NCI-H128 (cell line): ENCODE results near the gene SPN.
"Not testable (repeated sequence)": the region's sequence is repeated elsewhere in the genome, so short reads cannot be mapped to it uniquely, and the experiment has no call there.

Experiments used
- DNase-seq: peaks from one replicate; lab custom pipeline; 2025; ENCODE audit not compliant: unreplicated experiment; lab: John Stamatoyannopoulos, UW

SPN gene

DNA sequence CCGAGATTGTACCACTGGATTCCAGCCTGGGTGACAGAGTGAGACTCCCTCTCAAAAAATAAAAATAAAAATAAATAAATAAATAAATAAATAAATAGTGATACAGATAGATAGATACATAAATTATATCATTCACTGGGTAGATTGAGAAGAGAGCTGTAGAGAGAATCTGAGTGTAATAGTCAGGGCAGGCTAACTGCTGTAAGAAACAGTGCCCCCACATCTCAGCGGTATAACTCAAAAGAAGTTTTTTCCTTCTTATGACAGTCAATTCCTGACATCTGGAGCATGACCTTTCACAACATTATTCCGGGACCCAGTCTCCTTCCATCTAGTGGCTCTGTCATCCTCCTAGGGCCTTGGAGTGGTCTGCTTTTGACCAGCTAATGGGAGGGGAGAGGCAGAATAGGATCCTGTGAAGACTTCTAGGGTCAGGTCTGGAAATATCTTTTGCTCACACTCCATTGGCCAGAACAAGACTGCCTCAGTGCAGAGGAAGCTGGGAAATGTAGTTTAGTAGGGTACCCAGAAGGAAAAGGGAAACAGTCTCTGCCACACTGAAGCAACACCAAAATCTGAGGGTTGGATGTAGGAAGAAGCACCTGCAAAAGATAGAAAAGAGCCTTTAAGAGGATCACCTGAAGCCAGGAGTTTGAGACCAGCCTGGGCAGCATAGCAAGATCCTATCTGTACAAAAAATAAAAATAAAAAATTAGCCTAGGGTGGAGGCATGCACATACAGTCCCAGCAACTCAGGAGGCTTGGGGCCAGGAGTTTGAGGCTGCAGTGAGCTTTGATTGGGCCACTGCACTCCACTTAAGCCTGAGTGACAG lies 13.0 kb downstream of the SPN start:
- no peak for DNase-seq

DNA sequence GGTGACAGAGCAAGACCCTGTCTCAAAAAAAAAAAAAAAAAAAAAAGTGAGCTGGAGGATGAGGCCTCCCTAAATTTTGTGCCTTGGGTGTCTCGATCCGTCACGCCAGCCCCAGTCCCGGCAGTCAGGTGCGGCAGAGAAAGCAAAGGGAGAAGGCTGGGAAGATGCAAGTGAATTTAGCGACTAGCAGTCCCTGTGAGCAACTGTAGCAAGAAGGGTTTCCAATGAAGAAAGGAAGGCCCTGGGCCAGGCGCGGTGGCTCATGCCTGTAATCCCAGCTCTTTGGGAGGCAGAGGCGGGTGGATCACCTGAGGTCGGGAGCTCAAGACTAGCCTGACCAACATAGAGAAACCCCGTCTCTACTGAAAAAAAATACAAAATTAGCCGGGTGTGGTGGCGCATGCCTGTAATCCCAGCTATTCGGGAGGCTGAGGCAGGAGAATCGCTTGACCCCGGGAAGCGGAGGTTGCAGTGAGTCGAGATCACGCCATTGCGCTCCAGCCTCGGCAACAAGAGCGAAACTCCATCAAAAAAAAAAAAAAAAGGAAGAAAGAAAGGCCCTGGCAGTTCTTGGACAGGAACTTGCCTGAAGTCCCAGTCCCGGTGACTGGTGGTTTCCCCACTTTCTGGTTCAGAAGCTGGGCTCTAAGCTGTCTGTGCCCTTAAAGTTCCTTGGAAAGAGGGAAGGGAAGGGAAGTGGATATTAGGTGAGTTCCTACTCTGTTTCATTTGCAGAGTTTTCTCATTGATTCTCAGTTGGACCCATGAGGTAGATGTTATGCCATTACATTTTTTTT lies 14.1 kb downstream of the SPN start:
- DNase-seq: no peak

DNA sequence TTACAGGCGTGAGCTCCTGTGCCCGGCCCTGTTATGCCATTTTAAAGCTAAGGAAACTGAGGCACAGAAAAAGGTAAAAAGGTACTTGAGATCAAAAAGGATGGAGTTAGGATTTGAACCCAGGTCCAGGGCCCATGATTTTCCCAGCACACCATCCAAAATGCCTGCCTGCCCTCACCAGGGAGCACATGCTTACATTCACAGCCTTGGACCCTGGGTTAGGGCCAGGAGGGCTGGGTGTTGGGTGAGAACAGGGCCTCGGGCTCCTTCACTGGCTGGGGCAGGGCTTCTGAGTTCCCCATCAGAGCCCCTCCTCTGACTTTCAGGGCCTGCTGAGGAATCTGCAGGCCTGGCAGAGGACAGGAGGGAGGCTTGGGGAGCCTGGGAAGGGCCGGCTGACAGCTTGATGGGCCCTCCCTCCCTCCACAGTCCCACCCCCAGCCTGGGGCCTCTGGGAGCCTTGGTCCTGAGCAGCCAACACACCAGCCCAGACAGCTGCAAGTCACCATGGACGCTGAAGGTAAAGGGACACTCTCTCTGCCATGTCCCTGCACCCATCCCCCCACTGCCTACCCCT lies 15.7 kb downstream of the SPN start, which contains the start of gene QPRT:
TSS of gene QPRT (plus strand) at position 490 of the 577 bp plus-strand sequence. CDS start at position 508, 18 bp downstream.
- no peak for DNase-seq

GRCh38 chr16:29680180-29680598 lies 17.1 kb downstream of the SPN start:
- DNase-seq: no peak

- DNase-seq: no peak
Observed at GRCh38 chr16:29683543-29684090, 20.6 kb downstream of the SPN start.

DNA sequence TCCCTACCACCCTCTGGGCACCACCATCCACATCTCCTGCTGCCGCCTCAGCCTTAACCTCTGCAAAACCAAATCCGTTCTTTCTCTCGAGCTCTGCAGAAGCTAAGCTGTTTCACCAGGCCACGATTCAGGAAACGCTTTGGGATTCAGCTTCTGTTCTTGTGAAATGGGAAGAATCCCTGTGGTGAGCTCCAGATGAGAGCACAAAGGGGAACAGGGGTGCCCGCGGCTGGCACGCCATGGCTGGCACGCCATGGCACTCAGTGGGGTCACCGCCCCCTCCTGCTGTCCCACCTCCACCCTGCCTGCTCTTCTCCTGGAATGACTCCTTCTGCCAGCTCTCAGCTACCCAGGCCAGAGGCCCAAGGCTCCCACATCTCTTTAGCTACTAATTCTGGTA lies 21.6 kb downstream of the SPN start:
- no peak for DNase-seq

- DNase-seq: no peak
Observed at GRCh38 chr16:29686740-29687332, 23.8 kb downstream of the SPN start.

GRCh38 chr16:29687755-29688154 lies 24.7 kb downstream of the SPN start:
- DNase-seq: no peak

DNA sequence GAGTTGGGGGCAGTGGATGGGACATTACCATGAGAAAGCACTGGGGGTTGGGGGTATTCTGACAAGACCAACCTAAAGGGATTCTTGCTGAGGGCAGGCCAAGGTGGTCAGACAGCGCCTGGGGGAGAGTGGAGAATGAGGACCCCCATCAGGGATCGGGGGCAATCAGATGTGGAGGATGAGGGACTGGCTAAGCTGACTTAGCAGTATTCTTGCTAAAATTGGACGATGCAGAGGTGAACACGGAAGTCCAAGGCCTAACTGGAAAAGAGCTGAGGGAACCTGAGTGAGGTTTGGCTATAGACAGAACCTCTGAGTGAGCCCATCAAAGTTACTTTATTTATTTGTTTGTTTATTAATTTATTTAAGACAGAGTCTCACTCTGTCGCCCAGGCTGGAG lies 25.1 kb downstream of the SPN start:
- no peak for DNase-seq

DNA sequence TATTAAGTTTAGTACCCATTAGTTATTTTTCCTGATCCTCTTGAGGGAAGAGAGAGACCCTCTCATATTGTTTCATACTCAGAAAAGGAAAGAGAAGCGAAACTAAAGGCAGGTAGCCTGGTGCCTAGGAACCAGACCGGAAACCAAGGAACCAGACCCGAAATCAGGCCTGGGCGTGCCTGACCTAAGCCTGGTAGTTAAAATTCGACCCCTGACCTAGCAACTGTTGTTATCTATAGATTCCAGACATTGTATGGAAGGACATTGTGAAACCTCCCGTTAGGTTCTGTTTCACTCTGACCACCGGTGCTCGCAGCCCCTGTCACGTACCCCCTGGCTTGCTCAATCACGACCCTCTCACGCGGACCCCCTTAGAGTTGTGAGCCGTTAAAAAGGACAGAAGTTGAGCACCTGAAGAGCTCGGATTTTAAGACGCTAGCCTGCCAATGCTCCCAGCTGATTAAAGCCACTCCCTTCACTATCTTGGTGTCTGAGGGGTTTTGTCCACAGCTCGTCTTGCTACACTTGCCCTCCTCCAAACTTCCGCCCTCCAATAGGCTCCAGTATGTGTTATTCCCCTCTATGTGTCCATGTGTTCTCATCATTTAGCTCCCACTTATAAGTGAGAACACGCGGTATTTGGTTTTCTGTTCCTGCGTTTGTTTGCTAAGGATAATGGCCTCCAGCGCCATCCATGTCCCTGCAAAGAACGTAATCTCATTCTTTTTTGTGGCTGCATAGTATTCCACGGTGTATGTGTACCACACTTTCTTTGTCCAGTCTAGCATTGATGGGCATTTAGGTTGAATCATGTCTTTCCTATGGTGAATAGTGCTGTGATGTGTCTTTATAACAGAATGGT lies 26.7 kb downstream of the SPN start:
- not testable (repeated sequence) for DNase-seq

DNA sequence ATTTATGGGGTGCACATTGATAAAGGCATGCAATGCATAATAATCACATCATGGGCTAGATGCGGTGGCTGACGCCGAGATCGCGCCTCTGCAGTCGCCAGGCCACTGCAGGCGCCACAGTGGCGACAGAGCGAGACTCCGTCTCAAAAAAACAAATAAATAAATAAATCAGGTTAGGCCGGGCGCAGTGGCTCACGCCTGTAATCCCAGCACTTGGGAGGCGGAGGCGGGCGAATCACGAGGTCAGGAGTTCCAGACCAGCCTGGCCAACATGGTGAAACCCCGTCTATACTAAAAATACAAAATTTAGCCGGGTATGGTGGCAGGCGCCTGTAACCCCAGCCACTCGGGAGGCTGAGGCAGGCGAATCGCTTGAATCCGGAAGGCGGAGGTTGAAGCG lies 29.6 kb downstream of the SPN start:
- DNase-seq: not testable (repeated sequence)

GRCh38 chr16:29694384-29695195 lies 31.5 kb downstream of the SPN start:
- DNase-seq: no peak

DNA sequence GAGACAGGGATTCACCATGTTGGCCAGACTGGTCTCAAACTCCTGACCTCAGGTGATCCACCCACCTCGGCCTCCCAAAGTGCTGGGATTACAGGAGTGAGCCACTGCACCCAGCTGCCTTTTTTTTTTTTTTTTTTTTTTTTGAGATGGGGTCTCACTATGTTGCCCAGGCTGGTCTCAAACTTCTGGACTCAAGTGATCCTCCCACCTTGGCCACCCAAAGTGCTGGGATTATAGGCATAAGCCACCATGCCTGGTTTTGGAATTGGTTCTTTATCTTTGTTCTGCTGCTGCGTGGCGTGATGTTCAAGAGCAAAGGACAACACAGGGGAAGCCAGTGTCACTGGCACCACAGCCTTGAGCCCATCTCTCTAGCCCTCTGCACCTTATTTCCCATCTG lies 32.6 kb downstream of the SPN start:
- DNase-seq: not testable (repeated sequence)

- no peak for DNase-seq
Observed at GRCh38 chr16:29696881-29697331, 33.9 kb downstream of the SPN start.

DNA sequence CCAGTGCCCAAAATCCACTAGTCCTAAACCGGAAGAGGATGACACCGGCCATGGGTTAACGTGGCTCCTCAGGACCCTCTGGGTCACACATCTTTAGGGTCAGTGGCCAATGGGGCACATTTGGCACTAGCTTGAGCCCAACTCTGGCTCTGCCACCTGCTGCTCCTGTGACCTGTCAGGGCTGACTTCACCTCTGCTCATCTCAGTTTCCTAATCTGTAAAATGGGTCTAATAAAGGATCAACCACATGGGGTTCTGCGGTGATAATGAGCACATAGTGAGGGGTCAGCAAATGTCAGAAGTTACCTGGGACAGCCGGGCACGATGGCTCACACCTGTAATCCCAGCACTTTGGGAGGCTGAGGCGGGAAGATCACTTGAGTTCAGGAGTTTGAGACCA lies 34.3 kb downstream of the SPN start:
- DNase-seq: no peak

DNA sequence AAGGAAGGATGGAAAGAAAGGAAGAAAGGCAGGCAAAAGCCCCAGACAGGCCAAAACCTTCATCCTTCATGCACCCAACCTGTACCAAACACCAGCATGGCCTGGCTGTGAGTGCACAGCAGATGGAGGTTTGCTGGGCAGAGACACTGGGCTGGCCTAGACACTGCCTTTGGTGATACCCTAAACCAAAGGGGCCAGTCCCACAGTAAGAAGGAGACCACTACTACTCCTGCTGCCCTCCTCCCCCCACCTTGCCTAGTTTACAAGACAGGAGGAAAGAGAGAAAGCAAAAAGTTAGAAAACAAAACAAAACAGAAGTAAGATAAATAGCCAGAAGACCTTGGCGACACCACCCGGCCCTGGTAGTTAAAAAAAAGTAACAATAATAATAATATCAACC lies 35.0 kb downstream of the SPN start:
- no peak for DNase-seq

DNA sequence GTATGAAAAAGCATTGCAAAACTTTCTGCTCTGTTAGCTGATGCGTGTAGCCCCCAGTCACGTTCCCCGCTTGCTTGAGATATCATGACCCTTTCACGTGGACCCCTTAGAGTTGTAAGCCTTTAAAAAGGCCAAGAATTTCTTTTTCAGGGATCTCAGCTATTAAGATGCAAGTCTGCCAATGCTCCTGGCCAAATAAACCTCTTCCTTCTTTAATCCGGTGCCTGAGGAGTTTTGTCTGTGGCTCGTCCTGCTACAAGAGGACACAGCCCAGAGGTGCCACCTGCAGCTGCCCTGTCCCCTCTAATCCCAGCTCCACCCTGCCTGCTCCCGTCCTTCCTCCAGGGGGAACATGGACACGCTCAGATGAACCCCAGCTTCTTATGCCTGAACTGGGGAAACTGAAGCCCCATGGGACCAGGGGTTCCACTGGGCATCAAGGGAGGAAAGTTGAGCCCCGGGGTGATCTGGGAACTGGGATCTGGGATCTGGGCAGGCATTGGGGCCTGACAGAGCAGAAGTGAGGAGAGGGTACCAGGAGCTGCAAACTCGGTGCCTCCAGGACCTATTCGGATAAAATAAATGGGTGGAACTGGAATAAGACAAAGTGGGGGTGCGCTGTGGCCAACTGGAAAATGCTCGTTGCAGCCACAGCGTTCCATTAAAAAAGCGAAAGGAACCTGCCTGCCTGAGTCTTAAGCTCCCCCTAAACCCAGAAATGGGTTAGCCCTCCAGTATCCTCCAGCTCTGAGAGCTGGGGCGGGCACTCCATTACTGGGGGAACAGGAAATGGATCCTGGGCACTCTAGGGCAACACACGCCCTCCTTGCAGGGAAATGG lies 35.7 kb downstream of the SPN start:
- DNase-seq: no peak
